LNCAP (cell line): Measurements from ENCODE around the gene FGF2.

Source experiments
- CTCF ChIP-seq: fragments of 450-650 bp; IDR thresholded peaks from 2 replicates; pipeline ENCODE4 v1.5.1; 2017; ENCODE audit warnings: mild to moderate bottlenecking

The FGF2 gene

GRCh38 chr4:122894827-122895226, 68.2 kb downstream of the FGF2 start:
- TF ChIP-seq CTCF, result no peak

GRCh38 chr4:122895336-122895995, 68.8 kb downstream of the FGF2 start:
- TF ChIP-seq CTCF, result no peak

GRCh38 chr4:122896270-122896669, 69.6 kb downstream of the FGF2 start:
- TF ChIP-seq CTCF, result no peak

GRCh38 chr4:122898370-122899150, 71.9 kb downstream of the FGF2 start:
- TF ChIP-seq CTCF, result no peak

GRCh38 chr4:122899682-122900081, 73.1 kb downstream of the FGF2 start:
- no peak for TF ChIP-seq CTCF

- TF ChIP-seq CTCF, result no peak
These were observed 73.7 kb downstream of the FGF2 start for GRCh38 chr4:122900314-122900713.

GRCh38 chr4:122901247-122902010, 74.8 kb downstream of the FGF2 start:
- no peak for TF ChIP-seq CTCF
